Activated CD4-positive, alpha-beta memory T cell treated with anti-CD3 and anti-CD28 coated beads, Interleukin-2, amount 10 ng/mL, durations not matched to agents 7 days and 5 days (primary cell): Measurements from ENCODE around the gene MCTP1. TPM values are rescaled to one million over a fixed set of nuclear protein-coding genes. Genes with fewer than 3 reads are reported as not detected.
"Not testable (repeated sequence)": the region's sequence is repeated elsewhere in the genome, so short reads cannot be mapped to it uniquely, and the experiment has no call there.

Experiments
- CTCF ChIA-PET: fragments of 350-600 bp; sonication (Branson Sonifier 250); formaldehyde crosslinking; loops from one replicate; lab custom pipeline; 2021; ENCODE audit warnings: antibody characterized with exemption, inconsistent platforms; lab: Charles Lee
- POLR2A ChIA-PET: fragments of 350-600 bp; sonication (Branson Sonifier 250); formaldehyde crosslinking; loops from one replicate; lab custom pipeline; 2021; ENCODE audit warnings: antibody characterized with exemption; lab: Charles Lee
- DNase-seq: peaks from one replicate; pipeline ENCODE4 v3.0.0-alpha.2; 2020
- H3K27ac Mint-ChIP-seq: one replicate; pipeline ENCODE4 v1.8.0; 2021; ENCODE audit warnings: mild to moderate bottlenecking, mixed read lengths
- H3K27me3 Mint-ChIP-seq: one replicate; pipeline ENCODE4 v1.8.0; 2021; ENCODE audit warnings: mixed read lengths
- H3K36me3 Mint-ChIP-seq: one replicate; pipeline ENCODE4 v1.8.0; 2021; ENCODE audit warnings: low read depth, mixed read lengths
- H3K4me1 Mint-ChIP-seq: one replicate; pipeline ENCODE4 v1.8.0; 2021; ENCODE audit warnings: mixed read lengths
- H3K4me3 Mint-ChIP-seq: one replicate; pipeline ENCODE4 v1.8.0; 2021; ENCODE audit warnings: mild to moderate bottlenecking, mixed read lengths
- H3K9me3 Mint-ChIP-seq: one replicate; pipeline ENCODE4 v1.8.0; 2021; ENCODE audit warnings: mixed read lengths
- total RNA-seq, 2 experiments: library from RNA; stranded (reverse); gene quantifications; one replicate each; pipeline ENCODE4 v1.2.3, GENCODE V29; 2021

The MCTP1 gene
- total RNA-seq, 2 experiments from 2014 or later: not detected

- Mint-ChIP-seq H3K9me3 (no peaks in the 10 kb centered on the region), H3K27ac (no peak overlapping the region), H3K36me3 (no peaks in the 10 kb centered on the region), H3K4me1 (no peaks in the 10 kb centered on the region), H3K4me3 (no peak overlapping the region), H3K27me3 (peaks cover 12% of the 10 kb centered on the region)
- ChIA-PET POLR2A (no interaction called here), CTCF (no interaction called here)
- no peak for DNase-seq
Observed at GRCh38 chr5:94857111-94857510, 427.8 kb downstream of the MCTP1 start.

GRCh38 chr5:94856257-94856800, 428.6 kb downstream of the MCTP1 start:
- CTCF ChIA-PET: no interaction called here
- POLR2A ChIA-PET: no interaction called here
- no peaks in the 10 kb centered on the region for H3K4me1 Mint-ChIP-seq
- DNase-seq: no peak
- H3K27ac Mint-ChIP-seq: no peak overlapping the region
- no peak overlapping the region for H3K4me3 Mint-ChIP-seq
- no peaks in the 10 kb centered on the region for H3K9me3 Mint-ChIP-seq
- H3K27me3 Mint-ChIP-seq: peaks cover 12% of the 10 kb centered on the region
- H3K36me3 Mint-ChIP-seq: no peaks in the 10 kb centered on the region

DNA sequence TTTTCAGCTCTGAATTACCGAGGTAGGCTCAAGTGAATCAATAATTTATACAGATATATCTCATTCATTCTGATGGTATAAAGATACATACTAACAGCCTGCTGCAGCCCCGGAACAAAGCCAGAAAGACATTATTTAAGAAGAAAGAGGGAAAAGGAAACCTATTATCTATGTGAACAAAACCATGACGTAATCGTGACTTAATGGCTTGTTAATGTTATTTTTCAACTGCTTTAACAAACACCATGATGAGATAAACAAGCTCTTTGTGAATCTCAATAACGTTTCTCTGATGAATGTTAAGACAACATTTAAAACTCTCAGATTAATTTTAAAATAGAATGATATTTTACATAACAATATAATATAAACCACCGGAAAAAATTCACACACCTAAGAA, 429.4 kb downstream of the MCTP1 start:
- no peak for DNase-seq
- H3K27ac Mint-ChIP-seq: no peak overlapping the region
- CTCF ChIA-PET: interaction anchor here (0.6 to 1.0 kb wide), 2 partner anchors 35 to 331 kb away, joined by 3 read pairs; no protein-coding TSS in a partner anchor

DNA sequence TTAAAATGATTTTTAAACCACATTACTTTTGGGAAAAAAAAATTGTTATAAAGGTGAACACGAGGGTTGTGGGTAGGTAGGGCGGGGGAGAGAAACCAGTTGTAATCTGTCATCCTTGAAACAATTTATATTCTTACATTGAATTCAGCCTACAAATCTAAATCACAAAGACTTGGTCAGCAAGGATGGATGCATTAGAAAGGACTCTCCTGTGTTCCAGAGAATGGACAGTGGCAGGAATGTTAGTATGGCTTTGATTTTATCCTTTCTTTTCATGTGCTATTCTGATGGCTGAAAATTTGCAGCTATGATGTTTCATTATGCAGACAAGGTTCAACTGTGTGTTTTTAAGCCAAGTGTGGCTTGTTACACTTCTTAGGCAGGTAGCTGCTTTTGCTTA, 431.8 kb downstream of the MCTP1 start:
- no peak overlapping the region for H3K27ac Mint-ChIP-seq
- no peak overlapping the region for H3K4me3 Mint-ChIP-seq
- no peaks in the 10 kb centered on the region for H3K36me3 Mint-ChIP-seq
- H3K27me3 Mint-ChIP-seq: peaks cover 4% of the 10 kb centered on the region
- H3K4me1 Mint-ChIP-seq: peaks cover 4% of the 10 kb centered on the region
- DNase-seq: no peak
- ChIA-PET CTCF (no interaction called here), POLR2A (no interaction called here)
- no peaks in the 10 kb centered on the region for H3K9me3 Mint-ChIP-seq

More for the DNA sequence above, 429.4 kb downstream of the MCTP1 start:
- Mint-ChIP-seq H3K9me3 (no peaks in the 10 kb centered on the region), H3K4me1 (no peaks in the 10 kb centered on the region), H3K36me3 (no peaks in the 10 kb centered on the region), H3K4me3 (no peak overlapping the region), H3K27me3 (peaks cover 8% of the 10 kb centered on the region)
- POLR2A ChIA-PET: no interaction called here

- ChIA-PET POLR2A (no interaction called here), CTCF (interaction anchor here (0.7 to 1.5 kb wide), 10 partner anchors 8 to 931 kb away, joined by 3 to 13 read pairs (median 3); no protein-coding TSS in a partner anchor)
- H3K4me3 Mint-ChIP-seq: no peak overlapping the region
- no peaks in the 10 kb centered on the region for H3K36me3 Mint-ChIP-seq
- DNase-seq: no peak
- H3K4me1 Mint-ChIP-seq: peaks cover 21% of the 10 kb centered on the region
- H3K9me3 Mint-ChIP-seq: no peaks in the 10 kb centered on the region
- peaks cover 2% of the 10 kb centered on the region for H3K27me3 Mint-ChIP-seq
- H3K27ac Mint-ChIP-seq: no peak overlapping the region
Observed at GRCh38 chr5:94850960-94851359, 433.9 kb downstream of the MCTP1 start.

- Mint-ChIP-seq H3K9me3 (no peaks in the 10 kb centered on the region), H3K27ac (no peak overlapping the region)
- POLR2A ChIA-PET: no interaction called here
Observed at GRCh38 chr5:94849821-94850736, 434.8 kb downstream of the MCTP1 start.

DNA sequence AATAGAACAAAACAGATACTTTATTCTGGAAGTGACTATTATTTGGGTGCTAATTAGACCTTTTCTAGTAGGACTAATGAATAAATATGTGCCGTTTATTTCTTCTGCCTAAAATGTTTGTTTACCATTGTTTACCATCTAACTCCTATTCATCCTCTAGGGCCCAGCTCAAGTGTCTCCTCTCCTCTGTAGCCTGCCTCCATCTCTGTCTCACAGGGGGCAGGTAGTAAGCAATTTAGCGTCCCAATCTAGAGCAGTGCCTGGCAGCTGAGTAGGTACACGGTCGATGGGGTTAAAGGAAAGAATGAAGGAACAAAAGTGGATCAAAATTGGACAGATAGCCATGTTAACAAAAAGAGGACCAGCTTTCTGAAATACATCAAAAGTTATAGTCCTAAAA, 435.6 kb downstream of the MCTP1 start:
- CTCF ChIA-PET: interaction anchor here (0.6 to 1.9 kb wide), 3 partner anchors 18 to 560 kb away, joined by 3 to 9 read pairs (median 5); no protein-coding TSS in a partner anchor
- Mint-ChIP-seq H3K9me3 (no peaks in the 10 kb centered on the region), H3K27ac (no peak overlapping the region), H3K4me1 (peaks cover 25% of the 10 kb centered on the region), H3K4me3 (no peak overlapping the region), H3K36me3 (no peaks in the 10 kb centered on the region), H3K27me3 (peaks cover 2% of the 10 kb centered on the region)
- no peak for DNase-seq
- POLR2A ChIA-PET: no interaction called here

More at GRCh38 chr5:94849821-94850736, 434.8 kb downstream of the MCTP1 start:
- Mint-ChIP-seq H3K4me3 (no peak overlapping the region), H3K27me3 (peaks cover 2% of the 10 kb centered on the region), H3K36me3 (no peaks in the 10 kb centered on the region), H3K4me1 (peaks cover 24% of the 10 kb centered on the region)
- peak; percentile 31 for DNase-seq
- CTCF ChIA-PET: interaction anchor here (0.7 to 1.9 kb wide), 13 partner anchors 9 to 930 kb away, joined by 3 to 13 read pairs (median 4); no protein-coding TSS in a partner anchor

DNA sequence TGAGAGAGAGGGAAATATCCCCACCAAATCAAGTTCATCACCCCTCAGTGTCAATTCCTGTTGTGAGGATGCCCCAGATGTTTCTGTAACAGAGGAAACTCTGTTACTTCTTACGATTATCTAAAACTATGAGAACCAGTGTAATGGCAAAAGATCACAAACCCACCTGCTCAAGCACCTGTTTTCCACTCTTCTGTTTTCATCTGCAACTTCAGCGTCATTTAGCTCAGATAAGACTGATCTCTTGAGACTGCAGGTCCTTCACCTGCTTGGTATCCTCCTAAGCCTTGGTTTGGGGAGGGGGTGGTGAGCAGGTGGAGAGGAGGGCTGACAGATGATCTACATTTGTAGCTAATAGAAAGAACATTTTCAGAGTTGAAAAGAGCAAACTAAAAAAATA, 437.2 kb downstream of the MCTP1 start:
- Mint-ChIP-seq H3K4me3 (no peak overlapping the region), H3K27ac (no peak overlapping the region), H3K9me3 (no peaks in the 10 kb centered on the region), H3K27me3 (peaks cover 2% of the 10 kb centered on the region), H3K4me1 (peaks cover 25% of the 10 kb centered on the region), H3K36me3 (no peaks in the 10 kb centered on the region)
- POLR2A ChIA-PET: no interaction called here
- DNase-seq: no peak
- CTCF ChIA-PET: interaction anchor here (0.5 to 2.7 kb wide), 3 partner anchors 54 to 1261 kb away, joined by 3 to 12 read pairs (median 3); no protein-coding TSS in a partner anchor

DNA sequence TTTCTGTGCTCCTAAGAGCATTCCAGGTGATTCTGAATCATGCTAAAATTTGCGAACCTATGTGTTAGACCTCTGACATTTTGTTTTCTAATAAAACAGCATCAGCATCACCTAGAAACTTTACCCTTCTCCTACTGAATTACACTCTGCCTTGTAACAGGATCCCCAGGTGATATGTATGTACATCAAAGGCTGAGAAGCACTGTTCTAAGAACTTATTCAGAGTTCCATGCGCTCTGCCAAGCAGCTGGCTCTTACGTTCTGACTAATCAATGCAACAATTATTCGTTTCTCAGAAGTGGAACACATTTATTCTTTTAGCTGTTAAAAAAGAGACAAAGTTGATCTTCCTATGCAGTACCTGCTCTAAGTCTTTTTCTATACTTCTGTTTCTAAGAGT, 437.9 kb downstream of the MCTP1 start:
- Mint-ChIP-seq H3K4me1 (peaks cover 25% of the 10 kb centered on the region), H3K27me3 (peaks cover 2% of the 10 kb centered on the region), H3K4me3 (no peak overlapping the region), H3K36me3 (no peaks in the 10 kb centered on the region), H3K9me3 (no peaks in the 10 kb centered on the region), H3K27ac (no peak overlapping the region)
- ChIA-PET POLR2A (no interaction called here), CTCF (interaction anchor here (2.7 kb wide), 1 partner anchor 109 kb away, joined by 12 read pairs; no protein-coding TSS in a partner anchor)
- no peak for DNase-seq

DNA sequence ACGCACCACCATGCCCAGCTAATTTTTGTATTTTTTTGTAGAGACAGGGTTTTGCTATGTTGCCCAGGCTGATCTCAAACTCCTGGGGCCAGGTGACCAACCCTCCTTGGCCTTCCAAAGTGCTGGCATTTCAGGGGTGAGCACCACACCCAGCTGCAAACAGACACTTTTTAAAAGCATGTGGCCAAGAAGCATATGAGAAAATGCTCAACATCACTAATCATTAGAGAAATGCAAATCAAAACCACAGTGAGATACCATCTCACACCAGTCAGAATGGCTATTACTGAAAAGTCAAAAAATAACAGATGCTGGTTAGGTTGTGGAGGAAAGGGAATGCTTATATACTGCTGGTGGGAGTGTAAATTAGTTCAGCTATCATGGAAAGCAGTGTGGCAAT, 439.2 kb downstream of the MCTP1 start:
- DNase-seq, H3K27ac Mint-ChIP-seq, POLR2A ChIA-PET, H3K36me3 Mint-ChIP-seq, H3K27me3 Mint-ChIP-seq, H3K9me3 Mint-ChIP-seq, H3K4me3 Mint-ChIP-seq: not testable (repeated sequence)
- CTCF ChIA-PET: interaction anchor here (1.3 kb wide), 1 partner anchor 16 kb away, joined by 4 read pairs; no protein-coding TSS in a partner anchor
- peaks cover 25% of the 10 kb centered on the region for H3K4me1 Mint-ChIP-seq

DNA sequence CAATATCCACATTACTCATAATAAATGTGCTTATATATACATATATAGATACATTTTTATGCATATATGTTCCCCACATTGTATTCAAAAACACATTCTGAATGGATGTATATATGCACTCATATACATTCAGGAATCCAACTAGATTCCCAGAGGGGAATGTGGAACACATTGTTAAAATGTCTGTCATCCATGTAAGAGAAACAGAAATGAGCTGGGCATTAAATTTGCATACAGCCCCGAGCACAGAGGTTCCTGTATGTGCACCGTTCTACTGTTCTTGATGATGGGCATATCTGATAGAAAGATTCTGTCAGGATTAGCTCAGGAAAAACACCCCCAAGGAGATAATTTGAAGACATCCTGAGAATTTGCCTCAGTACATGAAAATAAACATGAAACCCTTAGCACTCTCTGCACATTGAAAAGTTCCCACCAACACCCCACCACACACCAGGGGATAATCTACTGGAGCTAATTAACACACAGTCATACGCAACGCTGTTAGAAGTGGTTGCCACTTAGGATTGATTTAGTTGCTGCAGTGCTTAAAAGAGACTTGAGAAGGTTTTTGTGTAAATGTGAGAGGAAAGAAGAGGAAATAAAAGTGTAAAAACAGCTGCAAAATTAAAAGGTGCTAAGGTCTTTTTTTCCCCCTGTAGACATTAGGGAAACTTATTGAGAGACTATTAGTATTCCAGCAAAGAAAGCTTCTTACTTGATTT, 443.1 kb downstream of the MCTP1 start:
- CTCF ChIA-PET: interaction anchor here (1.6 to 1.8 kb wide), 2 partner anchors 9 to 104 kb away, joined by 5 to 8 read pairs; no protein-coding TSS in a partner anchor
- no peak overlapping the region for H3K4me3 Mint-ChIP-seq
- POLR2A ChIA-PET: no interaction called here

DNA sequence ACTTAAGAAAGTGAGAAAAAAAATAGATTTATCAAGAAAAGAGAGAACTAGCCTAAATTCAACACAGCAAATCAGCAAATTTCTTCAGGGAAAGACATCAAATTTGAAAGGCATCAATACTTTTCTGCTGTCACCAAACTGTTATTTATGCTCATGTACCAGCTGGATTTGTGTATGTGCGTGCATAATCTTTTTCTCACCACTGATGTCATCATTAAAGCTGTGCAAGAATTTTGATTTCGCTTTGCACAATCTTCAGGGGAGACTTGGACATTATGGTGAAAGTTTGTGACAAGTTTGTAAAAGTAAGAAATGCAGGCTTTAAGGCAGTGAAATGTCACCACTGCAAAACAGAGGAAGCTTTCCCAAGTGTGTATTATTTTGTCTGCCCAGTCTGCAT, 451.0 kb downstream of the MCTP1 start:
- no peak for DNase-seq
- Mint-ChIP-seq H3K27ac (no peak overlapping the region), H3K36me3 (no peaks in the 10 kb centered on the region), H3K9me3 (no peaks in the 10 kb centered on the region), H3K4me1 (peaks cover 13% of the 10 kb centered on the region), H3K27me3 (peaks cover 17% of the 10 kb centered on the region), H3K4me3 (no peak overlapping the region)
- ChIA-PET CTCF (no interaction called here), POLR2A (no interaction called here)

More for the DNA sequence above, 443.1 kb downstream of the MCTP1 start:
- Mint-ChIP-seq H3K27ac (no peak overlapping the region), H3K4me1 (peaks cover 17% of the 10 kb centered on the region), H3K9me3 (no peaks in the 10 kb centered on the region), H3K36me3 (no peaks in the 10 kb centered on the region), H3K27me3 (peaks cover 15% of the 10 kb centered on the region)
- no peak for DNase-seq
